Stimulated activated CD8-positive, alpha-beta memory T cell treated with anti-CD3 and anti-CD28 coated beads, Interleukin-4, amount 100 ng/mL, for 48 hours (primary cell): ENCODE data around the gene CLIP2.
"Not testable (repeated sequence)": the region's sequence is repeated elsewhere in the genome, so short reads cannot be mapped to it uniquely, and the experiment has no call there.

Experiments used
- DNase-seq: peaks from one replicate; pipeline ENCODE4 v3.0.0-alpha.2; 2020

Gene CLIP2

GRCh38 chr7:74289018-74289658 is at the start of gene CLIP2:
Gene CLIP2 (plus strand): TSS chr7:74289407. CDS start chr7:74317547, 28,140 bp downstream.
- DNase-seq: peak; percentile 81

GRCh38 chr7:74240482-74240881 is 48.7 kb upstream of the CLIP2 start:
- no peak for DNase-seq

GRCh38 chr7:74242122-74242443 is 47.1 kb upstream of the CLIP2 start:
- DNase-seq: no peak

- DNase-seq: no peak
These were observed 42.7 kb upstream of the CLIP2 start for GRCh38 chr7:74246497-74246896.

GRCh38 chr7:74248156-74248555 is 41.1 kb upstream of the CLIP2 start:
- no peak for DNase-seq

- not testable (repeated sequence) for DNase-seq
These were observed 40.1 kb upstream of the CLIP2 start for GRCh38 chr7:74249058-74249457.

GRCh38 chr7:74252893-74253292 is 36.3 kb upstream of the CLIP2 start:
- DNase-seq: no peak

- no peak for DNase-seq
These were observed 35.9 kb upstream of the CLIP2 start for GRCh38 chr7:74253331-74253730.

- DNase-seq: no peak
These were observed 35.4 kb upstream of the CLIP2 start for GRCh38 chr7:74253835-74254128.

GRCh38 chr7:74254129-74254857 is 34.9 kb upstream of the CLIP2 start, which contains the start of gene RFC2:
Gene RFC2 (minus strand): TSS chr7:74254399. CDS start chr7:74254383, 16 bp downstream.
- DNase-seq: peak; percentile 99

- DNase-seq: peak; percentile 34
These were observed 34.3 kb upstream of the CLIP2 start for GRCh38 chr7:74254858-74255379.

GRCh38 chr7:74255461-74255860 is 33.7 kb upstream of the CLIP2 start:
- not testable (repeated sequence) for DNase-seq

GRCh38 chr7:74256491-74257408 is 32.5 kb upstream of the CLIP2 start:
- DNase-seq: no peak

GRCh38 chr7:74258639-74259038 is 30.6 kb upstream of the CLIP2 start:
- DNase-seq: no peak

GRCh38 chr7:74262639-74263398 is 26.4 kb upstream of the CLIP2 start:
- DNase-seq: no peak

GRCh38 chr7:74263399-74264120 is 25.6 kb upstream of the CLIP2 start:
- DNase-seq: no peak

GRCh38 chr7:74266191-74266963 is 22.8 kb upstream of the CLIP2 start:
- DNase-seq: no peak

- DNase-seq: no peak
These were observed 21.2 kb upstream of the CLIP2 start for GRCh38 chr7:74267756-74268565.

- peak; percentile 67 for DNase-seq
These were observed 19.4 kb upstream of the CLIP2 start for GRCh38 chr7:74269757-74270277.

GRCh38 chr7:74271742-74272141 is 17.5 kb upstream of the CLIP2 start:
- no peak for DNase-seq
